Activated effector memory CD4-positive, alpha-beta T cell treated with Interleukin-2 at 50 U/mL for 16 hours (primary cell): ENCODE measurements around the gene RUFY4.
A peak's percentile ranks its signal among the peaks of the same experiment; 100 is the strongest.
"Not testable (repeated sequence)": the region's sequence is repeated elsewhere in the genome, so short reads cannot be mapped to it uniquely, and the experiment has no call there.

ENCODE experiments used
- DNase-seq: peaks from one replicate; pipeline ENCODE4 v3.0.0-alpha.2; 2020

Gene RUFY4

DNA sequence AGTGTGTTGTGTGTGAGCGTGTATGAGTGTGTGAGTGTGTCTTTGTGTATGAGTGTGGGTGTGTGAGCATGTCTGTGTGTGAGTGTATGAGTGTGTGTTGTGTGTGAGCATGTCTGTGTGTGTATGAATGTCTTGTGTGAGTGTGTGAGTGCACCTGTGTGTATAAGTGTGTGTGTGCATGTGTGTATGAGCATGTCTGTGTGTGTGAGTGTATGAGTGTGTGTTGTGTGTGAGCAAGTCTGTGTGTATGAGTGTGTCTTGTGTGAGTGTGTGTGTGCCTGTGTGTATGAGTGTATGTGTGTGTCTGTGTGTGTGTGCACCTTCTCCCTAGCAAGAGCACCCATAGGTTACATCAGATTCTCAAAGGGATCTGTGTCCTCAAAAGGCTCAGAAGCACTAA is 37.8 kb upstream of the RUFY4 start:
- no peak for DNase-seq

DNA sequence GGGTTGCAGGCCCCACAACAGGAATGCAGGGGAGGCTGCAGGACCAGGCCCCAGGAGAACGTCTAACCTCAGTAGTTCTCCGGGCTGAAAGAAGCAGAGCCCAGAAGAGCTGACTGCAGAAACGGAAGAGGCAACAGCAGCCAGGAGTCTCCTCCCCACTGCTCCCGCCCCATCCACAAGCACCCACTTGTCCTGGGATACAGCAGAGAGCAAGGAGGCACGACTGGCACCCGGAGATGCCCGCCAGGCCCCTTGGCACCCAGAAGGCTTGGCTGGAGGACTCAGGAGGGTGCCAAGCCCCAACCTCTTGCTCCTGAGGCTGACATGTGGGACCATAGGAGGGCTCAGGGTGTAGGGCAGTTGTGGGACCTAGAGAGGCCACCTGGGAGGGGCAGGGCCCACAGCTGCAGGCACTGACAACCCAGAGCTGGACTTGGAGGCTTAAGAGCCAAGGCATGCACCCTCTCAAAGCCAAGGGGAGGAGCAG is 37.2 kb upstream of the RUFY4 start:
- DNase-seq: no peak

DNA sequence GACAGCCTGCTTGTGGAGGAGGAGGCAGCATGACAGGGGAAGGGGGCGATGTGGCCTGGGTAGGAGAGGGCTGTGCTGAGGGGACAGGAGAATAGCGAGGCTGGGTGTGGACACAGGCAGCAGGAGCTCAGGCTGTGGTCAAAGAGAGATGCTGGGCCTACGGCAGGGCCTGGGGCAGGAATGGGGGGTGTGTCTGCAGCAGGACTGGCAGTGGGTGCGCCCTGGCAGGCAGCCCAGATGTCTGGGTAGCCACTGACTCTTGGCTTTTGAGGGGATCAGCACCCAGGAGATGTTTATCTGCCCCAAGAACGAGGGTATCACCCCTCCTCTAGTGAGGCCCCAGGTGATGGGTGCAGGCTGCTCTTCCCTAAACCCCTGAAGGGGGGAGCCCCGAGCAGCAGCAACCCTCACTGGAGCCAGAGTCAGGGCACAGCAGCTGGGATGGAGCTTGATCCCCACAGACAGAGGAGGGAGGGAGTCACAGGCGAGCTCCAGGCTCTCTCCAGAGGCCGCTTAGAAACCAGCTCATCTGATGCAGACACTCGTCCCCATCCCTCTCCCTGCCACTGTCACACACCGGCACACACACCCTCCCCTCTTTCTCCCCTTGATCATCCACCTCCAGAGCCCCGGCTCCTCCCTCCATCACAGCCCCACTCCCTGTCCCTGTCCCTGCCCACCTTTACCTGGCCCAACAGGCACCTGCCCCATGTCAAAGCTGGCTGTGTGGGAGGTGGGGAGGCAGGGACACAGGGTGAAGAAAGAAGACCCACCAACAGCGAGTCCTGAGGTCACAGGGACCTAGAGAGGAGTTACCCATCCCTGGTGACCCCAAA is 36.5 kb upstream of the RUFY4 start:
- no peak for DNase-seq

DNA sequence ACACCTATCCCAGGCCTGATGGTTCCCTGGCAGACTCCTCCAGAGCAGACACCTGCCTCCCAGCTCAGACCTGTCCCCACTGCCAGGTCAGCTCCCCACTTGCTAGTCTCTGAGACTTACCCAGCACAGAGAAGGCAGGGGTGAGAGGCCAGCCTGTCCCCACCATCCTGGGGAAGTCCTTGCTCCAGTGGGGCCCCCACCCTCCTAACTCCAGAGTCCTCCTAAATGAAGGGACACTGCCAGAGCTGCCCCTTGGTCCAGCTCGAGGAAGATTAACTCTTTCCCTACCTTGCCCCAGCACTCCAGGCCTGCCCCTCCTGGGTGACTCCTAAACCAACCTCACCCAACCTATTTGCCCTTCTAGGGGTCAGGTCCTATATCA is 35.9 kb upstream of the RUFY4 start:
- DNase-seq: no peak

DNA sequence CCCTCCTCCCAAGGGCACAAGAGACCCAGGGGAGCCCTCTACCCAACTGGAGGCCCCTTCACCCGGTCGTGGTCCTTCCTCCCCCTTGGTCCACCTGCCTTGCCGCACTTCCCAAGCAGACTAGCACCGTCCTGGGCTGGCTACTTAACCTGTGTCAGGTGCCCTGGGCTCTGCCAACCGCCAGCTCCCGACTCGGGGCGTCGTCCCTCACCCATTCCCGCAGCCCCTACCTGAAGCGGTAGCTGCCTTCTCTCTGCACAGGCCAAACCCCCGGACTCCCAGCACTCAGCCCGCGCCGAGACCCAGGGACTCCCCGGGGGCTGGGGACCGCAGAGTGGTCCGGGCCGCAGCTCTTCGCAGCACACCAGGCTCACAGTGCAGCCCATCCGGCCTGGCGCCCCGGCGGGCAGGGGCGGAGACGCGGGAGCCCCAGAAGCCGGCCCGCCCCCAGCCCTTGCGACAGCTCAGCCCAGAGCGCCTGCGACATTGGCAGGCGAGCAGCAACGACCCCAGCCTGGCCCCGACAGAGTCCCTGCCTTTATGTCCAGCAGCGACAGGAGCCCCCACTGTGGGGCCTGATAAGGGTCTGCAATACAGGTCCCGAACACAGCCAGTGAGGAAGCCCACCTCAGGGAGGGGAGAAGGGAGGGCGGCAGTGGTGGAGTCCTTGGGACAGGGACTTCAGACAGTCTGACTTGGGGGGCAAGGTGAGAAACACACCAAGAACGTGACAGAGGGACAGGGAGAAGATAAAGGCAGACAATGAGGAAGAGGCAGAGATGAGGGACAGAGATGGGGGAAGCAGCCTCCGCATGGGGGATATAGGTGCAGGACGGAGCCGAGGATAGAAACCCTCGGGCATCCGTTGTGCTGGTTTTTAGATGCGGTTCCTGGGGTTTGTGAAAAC is 35.2 kb upstream of the RUFY4 start:
- no peak for DNase-seq

DNA sequence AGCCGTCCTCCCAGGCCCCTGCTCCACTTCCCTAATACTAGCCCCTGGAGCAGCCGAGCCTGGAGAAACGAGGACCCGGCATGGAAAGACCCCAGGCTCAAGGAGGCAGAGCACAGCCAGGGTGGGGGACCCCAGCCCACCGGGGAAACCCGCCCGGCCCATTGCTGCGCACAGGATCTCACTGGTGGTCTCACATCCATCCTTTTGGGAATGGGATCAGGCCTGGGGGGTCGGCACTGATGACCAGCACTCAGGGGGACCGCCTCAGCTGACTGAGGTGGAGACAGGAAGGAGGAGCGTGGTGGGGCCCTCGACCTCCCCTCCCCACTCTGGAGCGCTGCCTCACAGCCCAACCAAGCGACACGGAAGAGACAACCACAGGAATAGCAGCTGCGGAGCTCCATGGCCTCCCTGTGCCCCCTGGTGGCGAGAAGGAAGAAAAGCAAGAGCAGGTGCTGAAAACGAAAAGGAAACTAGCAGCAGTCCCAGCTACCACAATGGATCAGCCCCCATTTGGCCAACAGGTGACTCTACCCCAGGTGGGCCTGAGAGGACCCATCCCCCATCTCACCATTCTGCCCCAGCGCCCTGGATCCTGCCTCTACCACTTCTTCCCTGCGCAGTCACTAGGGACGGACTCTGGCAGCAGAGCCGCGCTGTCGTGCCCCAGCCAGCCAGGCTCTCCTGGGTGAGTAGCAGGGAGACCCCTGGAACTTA is 34.4 kb upstream of the RUFY4 start:
- DNase-seq: peak; percentile 36

DNA sequence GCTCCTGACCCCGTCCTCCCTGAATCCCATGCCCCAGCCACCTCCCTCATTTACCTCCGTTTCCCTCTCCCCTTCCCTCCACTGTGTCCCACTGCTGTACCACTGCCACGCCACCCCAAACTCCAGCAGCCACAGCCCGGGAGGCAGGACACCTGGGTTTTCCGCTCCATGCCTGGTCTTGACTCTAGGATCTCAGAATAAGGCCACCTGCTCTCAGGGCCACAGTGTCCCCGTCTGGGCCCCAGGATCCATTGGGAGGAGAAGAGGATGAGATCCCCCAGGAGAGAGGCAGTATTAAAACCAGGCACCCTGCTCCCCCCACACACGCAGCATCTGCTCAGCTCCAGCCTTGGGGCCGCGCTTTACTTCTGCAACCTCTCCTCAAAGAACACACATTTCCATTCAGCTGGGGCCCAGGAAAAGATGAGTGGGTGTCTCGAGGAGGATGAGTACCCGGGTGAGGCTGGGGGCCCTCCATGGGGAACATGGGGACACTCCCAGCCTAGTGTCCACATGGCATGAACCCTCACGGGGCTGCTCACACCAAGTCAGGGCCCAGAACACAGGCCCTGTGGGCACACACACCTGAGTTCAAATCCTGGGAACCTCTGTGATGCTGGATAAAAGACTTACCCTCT is 33.5 kb upstream of the RUFY4 start:
- no peak for DNase-seq

DNA sequence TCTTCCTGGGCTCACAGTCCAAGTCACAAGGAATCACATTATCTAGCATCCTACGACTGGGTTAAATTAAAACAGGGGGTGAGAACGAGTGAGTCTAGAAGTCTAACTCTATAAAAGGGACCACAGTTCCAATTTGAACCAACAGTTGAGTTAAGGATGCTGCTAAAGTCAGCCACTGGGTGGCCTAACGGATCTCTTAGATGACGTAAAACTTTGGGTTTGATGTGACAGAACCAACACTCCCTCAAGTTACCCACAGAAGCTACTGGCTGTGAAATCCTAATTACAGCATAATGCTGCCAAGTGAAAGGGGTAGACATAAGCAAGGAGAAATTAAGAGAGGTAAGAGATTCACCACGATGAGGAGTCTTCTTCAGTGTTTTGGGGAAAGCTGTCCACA is 32.7 kb upstream of the RUFY4 start:
- DNase-seq: no peak

DNA sequence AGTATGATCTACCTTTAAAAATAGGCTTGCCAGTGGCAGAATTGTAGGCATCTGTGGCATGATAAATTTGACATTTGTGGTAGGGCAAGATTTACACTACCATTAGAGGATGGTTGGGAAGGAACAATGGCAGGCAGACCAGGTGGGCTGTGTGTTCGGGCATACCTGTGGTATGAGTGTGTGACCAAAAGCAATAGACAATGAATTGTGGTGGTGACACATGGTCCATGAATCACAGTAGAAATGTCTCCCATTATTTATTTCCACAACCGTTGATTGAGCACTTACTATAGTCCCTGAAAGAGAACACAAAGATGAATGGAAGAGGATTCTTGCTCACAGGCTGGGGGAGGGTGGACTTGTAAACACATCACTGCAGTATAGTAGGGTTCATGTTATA is 29.9 kb upstream of the RUFY4 start:
- no peak for DNase-seq

DNA sequence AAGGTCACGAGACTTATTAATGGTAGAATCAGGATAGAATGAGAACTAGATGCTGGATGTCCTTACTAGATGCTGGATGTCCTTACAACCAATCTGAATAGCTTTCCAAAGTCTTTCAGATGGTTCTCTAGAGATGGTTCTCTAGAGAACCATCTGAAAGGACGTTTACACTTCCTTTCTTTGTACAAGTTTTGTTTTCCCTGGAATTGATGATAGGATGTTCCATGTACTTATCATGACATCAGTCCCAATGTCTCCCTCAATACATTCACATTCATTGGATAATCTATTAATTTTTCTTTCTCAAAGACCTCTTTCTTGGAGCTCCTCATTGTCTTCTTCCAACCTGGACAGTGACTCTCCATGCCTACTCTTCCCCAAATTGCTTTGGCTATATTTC is 28.2 kb upstream of the RUFY4 start:
- DNase-seq: no peak

DNA sequence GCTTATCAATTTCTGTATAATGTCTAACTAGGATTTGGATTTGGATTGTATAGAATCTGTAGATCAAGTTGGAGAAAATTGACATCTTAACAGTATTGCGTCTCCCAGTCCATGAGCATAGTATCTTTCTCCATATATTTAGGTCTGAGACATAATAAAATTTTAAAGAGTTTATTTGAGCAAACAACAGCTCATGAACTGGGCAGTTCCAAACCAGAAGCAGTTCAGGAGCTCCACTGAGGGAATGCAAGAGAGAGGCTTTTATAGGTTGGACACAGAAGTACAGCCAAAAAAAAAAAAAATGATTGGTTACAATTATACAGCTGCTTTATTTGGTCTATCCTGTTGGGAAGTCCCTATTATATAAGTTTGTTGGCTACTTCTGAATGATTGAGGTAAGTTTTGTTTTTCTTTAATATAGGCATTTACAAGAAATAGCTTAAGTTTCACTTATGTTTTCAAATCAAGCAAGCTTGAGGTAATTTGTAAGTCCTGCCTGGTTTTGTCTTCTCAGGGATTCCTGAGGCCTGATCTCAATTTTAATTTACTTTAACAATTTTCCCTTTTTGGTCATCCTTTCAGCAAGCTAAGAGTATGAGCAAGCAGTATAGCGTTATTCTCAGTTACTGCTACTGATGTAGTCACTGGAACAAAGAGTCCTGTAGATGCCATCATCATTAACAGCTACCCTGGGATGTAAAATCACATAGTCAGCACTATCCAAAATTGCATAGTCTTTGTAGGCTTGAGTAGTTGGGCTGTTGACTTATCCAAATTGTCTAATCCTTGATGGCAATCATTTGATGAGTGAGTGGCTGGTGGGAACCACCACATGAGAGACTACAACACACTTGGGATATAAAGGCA is 27.5 kb upstream of the RUFY4 start:
- no peak for DNase-seq

DNA sequence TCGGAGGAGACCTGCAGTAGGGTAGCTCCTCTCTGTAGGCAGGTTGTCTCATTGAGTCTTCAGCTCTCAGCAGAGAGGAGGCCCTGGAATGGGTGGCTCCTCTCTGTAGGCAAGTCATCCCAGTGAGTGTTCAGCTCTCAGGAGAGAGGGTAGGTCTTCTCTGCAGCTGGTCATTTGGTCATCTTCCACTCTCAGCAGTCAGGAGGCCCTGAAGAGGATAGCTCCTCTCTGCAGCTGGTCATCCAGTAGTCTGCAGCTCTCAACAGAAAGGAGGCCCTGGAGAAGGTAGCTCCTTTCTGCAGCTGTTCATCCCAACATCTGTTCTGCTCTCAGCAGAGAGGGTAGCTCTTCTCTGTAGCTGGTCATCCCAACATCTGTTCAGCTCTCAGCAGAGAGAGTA is 26.0 kb upstream of the RUFY4 start:
- no peak for DNase-seq

DNA sequence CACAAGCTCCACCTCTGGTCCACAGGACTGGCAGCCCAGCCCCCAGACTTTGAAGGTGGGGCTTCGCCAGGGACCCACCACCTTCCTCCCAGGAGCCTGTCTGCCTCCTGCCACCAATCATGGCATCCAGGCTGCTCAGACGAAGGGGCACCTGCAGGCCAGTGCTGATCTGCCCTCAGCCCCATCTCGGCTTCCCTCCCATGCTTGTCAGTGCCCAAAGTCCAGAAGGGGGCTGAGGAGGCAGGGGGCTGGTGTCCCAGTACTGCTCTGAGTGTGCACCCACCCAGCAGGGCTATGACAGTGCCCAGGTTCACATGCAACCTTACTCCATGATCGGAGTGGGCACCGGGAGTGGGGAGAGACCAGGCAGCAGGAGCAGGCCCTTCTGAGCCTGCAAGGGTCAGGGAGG is 25.3 kb upstream of the RUFY4 start:
- no peak for DNase-seq

DNA sequence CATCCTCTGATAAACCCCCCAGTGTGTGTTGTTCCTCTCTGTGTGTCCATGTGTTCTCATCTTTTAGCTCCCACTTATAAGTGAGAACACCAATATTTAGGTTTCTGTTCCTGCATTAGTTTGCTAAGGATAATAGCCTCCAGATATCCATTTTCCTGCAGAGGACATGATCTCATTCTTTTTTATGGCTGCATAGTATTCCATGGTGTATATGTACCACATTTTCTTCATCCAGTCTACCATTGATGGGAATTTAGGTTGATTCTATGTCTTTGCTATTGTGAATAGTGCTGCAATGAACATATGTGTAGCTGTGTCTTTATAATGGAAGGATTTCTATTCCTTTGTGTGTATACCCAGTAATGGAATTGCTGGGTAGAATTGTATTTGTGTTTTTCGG is 24.5 kb upstream of the RUFY4 start:
- DNase-seq: not testable (repeated sequence)

DNA sequence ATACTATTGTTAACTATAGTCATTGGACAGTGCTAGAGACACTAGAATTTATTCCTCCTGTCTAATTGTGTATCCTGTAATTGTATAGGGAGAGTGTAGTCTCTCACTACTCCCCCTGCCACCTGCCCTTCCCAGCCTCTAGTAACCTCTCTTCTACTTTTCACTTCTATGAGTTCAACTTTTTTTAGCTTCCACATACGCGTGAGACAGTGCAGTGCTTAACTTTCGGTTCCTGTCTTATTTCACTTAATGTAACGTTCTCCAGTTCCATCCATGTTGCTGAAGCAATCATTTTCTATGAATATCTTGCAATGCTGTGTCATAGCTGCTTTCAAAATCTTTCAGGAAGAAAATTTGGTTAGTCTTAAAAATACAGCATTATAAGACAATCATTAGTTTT is 22.8 kb upstream of the RUFY4 start:
- no peak for DNase-seq

DNA sequence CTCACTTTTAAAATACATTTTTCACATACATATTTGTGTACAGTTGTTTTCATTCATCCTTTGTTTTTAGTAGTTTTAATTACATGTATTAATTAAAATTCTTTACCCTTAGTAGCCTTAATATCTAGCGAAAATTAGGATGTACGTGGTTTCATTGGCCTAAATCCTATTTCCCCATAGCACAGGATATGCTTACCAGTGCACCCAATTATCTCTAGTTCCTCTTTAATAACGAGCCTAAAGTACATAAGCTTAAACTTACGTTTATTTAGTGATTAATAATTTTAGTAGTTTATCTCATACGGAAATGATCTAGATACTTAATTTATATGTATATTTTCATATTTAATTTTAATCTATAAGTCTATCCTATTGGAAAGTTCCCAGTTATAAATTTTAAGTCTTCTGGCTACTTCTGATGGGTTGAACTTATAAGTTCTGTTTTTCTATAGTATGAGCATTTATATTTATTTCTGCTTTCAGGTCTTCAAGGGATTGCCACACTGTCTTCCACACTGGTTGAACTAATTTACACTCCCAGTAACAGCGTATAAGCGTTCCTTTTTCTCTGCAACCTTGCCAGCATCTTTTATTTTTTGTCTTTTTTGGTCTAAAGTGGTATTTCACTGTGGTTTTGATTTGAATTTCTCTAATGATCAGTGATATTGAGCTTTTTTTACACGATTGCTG is 21.4 kb upstream of the RUFY4 start:
- DNase-seq: no peak

DNA sequence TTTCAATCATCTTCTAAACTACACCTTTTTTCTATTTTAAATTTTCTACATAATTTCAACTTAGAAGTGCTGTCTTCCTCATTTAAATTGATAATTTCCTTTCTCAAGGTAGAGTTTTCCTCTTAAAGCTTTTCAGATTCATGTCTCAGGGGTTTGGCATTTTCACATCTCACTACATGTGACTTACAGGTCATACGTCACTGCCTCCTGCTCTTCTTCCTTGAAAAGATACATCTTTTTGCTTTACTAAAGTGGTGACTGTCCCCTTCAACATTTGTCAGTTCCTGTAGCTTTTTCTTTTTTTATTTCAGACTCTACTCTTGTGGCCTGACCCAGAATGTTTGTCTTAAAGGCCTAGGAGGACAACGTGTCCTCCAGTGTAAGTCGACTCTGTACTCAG is 17.1 kb upstream of the RUFY4 start:
- DNase-seq: no peak

DNA sequence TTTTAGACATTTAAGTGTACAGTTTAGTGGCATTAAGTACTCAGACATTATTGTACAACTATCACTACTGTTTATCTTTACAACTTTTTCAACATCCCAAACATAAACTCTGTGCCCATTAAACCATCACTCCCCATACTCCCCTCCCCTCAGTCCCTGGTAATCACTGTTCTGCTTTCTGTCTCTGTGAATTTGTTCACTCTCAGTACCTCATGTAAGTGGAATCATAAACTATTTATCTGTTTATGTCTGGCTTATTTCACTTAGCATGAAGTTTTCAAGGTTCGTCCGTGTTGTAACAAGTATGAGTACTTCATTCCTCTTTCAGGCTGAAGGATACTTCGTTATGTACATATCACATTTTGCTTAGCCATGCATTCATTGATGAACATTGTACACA is 9.8 kb upstream of the RUFY4 start:
- DNase-seq: no peak

DNA sequence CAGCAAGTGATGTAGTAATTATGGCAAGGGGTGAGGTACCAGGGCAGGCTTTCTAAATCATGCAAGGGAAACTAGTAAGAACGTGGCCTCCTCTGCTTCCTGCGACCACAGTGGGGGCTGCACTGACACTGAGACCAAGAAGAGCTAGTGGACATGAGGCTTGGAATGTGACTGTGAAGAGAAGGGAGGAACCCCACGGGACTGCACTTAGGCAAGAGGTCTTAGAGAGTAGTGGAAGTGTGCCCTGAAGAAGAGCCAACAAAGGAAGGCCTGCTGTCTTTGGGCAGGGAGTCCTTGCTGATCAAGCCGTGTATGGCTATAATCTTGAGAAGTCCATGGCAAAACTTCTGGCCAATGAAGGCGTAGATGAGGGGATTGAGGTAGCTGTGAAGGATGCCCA is 8.9 kb upstream of the RUFY4 start:
- DNase-seq: no peak

DNA sequence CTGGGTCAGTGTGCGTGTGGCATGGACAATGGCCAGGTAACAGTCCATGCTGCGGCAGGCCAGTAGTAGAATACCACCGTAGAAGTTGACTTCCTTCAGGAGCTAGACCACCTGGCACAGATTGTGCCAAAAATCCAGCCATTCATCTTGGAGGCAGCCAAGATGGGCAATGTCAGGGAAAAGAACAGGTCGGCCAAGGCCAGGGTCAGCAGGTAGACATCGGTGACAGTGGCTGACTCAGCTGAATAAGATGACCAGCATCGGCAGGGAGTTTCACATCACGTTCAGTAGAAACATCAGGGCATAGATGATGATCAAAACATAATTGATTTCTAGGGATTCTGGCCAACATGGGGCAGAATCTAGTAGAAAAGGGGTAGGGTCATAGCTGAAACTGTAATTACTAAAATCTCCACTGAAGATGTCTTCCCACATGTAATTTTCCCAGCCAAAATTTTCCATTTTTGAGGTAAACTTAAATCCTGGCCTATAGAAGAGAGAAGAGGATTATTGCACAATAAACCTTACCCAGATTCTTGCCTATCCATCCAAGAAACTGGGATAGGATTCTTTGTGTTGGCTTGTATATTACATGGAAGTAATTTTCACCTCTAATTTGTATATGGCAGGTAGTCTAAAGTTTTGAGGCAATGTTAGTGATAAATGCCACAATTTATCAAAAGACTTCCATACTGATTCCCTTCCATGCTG is 7.9 kb upstream of the RUFY4 start:
- no peak for DNase-seq

DNA sequence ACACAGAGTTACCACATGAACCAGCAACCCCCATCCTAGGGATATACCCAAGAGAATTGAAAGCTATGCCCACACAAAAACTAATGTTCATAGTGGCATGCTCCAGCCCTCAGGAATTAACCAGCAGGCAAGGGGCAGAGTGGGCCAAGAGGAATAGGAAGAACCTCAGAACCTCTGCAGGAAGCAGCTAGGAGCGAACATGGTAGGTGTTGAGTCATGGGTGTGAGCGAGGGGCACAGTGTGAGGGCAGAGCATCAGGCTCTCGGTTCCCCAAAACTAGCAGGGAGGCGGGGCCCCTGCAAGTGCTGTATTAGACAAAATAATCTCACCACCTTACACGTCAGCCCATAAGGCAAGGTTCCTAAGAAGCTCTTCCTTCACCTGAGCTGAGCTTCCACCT is 5.6 kb upstream of the RUFY4 start:
- no peak for DNase-seq
